RPMI7951 (cell line): ENCODE results near the gene COL4A4. TPM values are rescaled to one million over a fixed set of nuclear protein-coding genes. Genes with fewer than 3 reads are reported as not detected.

Experiments
- DNase-seq: peaks from one replicate; pipeline ENCODE4 v3.0.0-alpha.2; 2012; ENCODE audit warnings: low read depth
- total RNA-seq: library from RNA; depleted of rRNA; stranded (reverse); fragments of >200 nt; shearing (Covaris generic); gene quantifications from 2 replicates; pipeline ENCODE4 v1.2.3, GENCODE V29; 2014

The COL4A4 gene
- total RNA-seq, 1 experiment from 2014 or later = 0.72 TPM

GRCh38 chr2:227161947-227162346 is 2.1 kb downstream of the COL4A4 start:
- DNase-seq = no peak

- no peak for DNase-seq
Measured at GRCh38 chr2:227160164-227160563, 3.8 kb downstream of the COL4A4 start.

- peak; percentile 9 for DNase-seq
Measured at GRCh38 chr2:227154986-227155774, 8.8 kb downstream of the COL4A4 start.

GRCh38 chr2:227153758-227154486 is 10.1 kb downstream of the COL4A4 start:
- no peak for DNase-seq

- no peak for DNase-seq
Measured at GRCh38 chr2:227153307-227153706, 10.7 kb downstream of the COL4A4 start.

- DNase-seq = no peak
Measured at GRCh38 chr2:227152093-227152766, 11.8 kb downstream of the COL4A4 start.

GRCh38 chr2:227150222-227150936 is 13.6 kb downstream of the COL4A4 start:
- DNase-seq = no peak

- DNase-seq = no peak
Measured at GRCh38 chr2:227148106-227148505, 15.9 kb downstream of the COL4A4 start.

GRCh38 chr2:227147023-227147422 is 17.0 kb downstream of the COL4A4 start:
- no peak for DNase-seq

GRCh38 chr2:227146456-227146855 is 17.5 kb downstream of the COL4A4 start:
- no peak for DNase-seq

GRCh38 chr2:227143895-227144294 is 20.1 kb downstream of the COL4A4 start:
- DNase-seq = no peak

GRCh38 chr2:227141301-227141700 is 22.7 kb downstream of the COL4A4 start:
- DNase-seq = no peak

- no peak for DNase-seq
Measured at GRCh38 chr2:227134591-227134990, 29.4 kb downstream of the COL4A4 start.

- no peak for DNase-seq
Measured at GRCh38 chr2:227132986-227133385, 31.0 kb downstream of the COL4A4 start.

GRCh38 chr2:227130636-227131035 is 33.4 kb downstream of the COL4A4 start:
- DNase-seq = no peak

- no peak for DNase-seq
Measured at GRCh38 chr2:227127201-227127600, 36.8 kb downstream of the COL4A4 start.

GRCh38 chr2:227125506-227125905 is 38.5 kb downstream of the COL4A4 start:
- DNase-seq = no peak

- DNase-seq = no peak
Measured at GRCh38 chr2:227124811-227125210, 39.2 kb downstream of the COL4A4 start.

- no peak for DNase-seq
Measured at GRCh38 chr2:227123697-227124096, 40.3 kb downstream of the COL4A4 start.

- DNase-seq = no peak
Measured at GRCh38 chr2:227118353-227118752, 45.7 kb downstream of the COL4A4 start.

- no peak for DNase-seq
Measured at GRCh38 chr2:227117852-227118251, 46.2 kb downstream of the COL4A4 start.

- no peak for DNase-seq
Measured at GRCh38 chr2:227117027-227117426, 47.0 kb downstream of the COL4A4 start.
